Keratinocyte (primary cell): Measurements from ENCODE around the gene UPK3A.

Experiments
- EZH2 ChIP-seq: IDR thresholded peaks from one replicate; pipeline ENCODE4 v1.6.1; 2012; ENCODE audit warnings: inconsistent platforms, mild to moderate bottlenecking, low read length, moderate library complexity
- TF ChIP-seq, protein P1 (sequence below), 3 experiments: IDR thresholded peaks in 1 of 3; conservative IDR thresholded peaks in 1 of 3; optimal IDR thresholded peaks in 1 of 3; 2 replicates in 2 of 3; 3 replicates in 1 of 3; pipeline versions ENCODE3 to v1.5.1; 2011; ENCODE audit warnings: low read length in 3 of 3, mild to moderate bottlenecking in 3 of 3, moderate library complexity in 2 of 3, control low read depth in 1 of 3, inconsistent platforms in 1 of 3; ENCODE audit not compliant: insufficient read depth in 2 of 3; ENCODE audit errors: extremely low read depth in 1 of 3

DNA sequence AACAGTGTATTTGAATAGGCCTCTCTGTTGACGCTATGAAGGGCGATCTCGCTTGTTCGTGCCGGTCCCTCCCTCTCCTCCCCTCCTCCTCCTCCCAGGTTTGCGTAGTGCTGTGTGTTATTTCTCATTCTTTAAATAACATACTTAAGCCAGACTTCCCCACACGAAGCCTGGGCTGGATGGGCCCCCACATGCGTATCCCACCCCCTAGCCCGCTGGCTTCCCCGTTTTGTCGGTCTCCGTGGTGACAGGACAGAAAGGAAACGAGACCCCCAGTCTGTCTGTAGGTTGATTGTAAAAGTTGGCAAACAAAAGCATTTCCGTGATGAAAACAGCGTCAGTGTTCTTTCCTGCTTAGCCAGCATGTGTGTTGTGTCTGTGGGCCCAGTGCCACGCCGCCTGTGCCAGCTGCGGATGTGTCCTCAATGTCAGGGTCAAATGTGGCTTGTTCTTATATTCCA is 52.3 kb downstream of the UPK3A start:
- TF ChIP-seq, protein P1, sequence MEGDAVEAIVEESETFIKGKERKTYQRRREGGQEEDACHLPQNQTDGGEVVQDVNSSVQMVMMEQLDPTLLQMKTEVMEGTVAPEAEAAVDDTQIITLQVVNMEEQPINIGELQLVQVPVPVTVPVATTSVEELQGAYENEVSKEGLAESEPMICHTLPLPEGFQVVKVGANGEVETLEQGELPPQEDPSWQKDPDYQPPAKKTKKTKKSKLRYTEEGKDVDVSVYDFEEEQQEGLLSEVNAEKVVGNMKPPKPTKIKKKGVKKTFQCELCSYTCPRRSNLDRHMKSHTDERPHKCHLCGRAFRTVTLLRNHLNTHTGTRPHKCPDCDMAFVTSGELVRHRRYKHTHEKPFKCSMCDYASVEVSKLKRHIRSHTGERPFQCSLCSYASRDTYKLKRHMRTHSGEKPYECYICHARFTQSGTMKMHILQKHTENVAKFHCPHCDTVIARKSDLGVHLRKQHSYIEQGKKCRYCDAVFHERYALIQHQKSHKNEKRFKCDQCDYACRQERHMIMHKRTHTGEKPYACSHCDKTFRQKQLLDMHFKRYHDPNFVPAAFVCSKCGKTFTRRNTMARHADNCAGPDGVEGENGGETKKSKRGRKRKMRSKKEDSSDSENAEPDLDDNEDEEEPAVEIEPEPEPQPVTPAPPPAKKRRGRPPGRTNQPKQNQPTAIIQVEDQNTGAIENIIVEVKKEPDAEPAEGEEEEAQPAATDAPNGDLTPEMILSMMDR (optimal IDR thresholded peaks at IDR 0.05 in 1 of 3, IDR thresholded peaks at IDR 0.05 in 1 of 3, conservative IDR thresholded peaks at IDR 0.05 in 1 of 3; ENCODE audit: extremely low read depth in 1 of 3, insufficient read depth in 2 of 3, low read length in 3 of 3): no peak
- TF ChIP-seq EZH2: no peak
